HUDEP-2 (cell line): ENCODE data around the gene ARRB2.
"Not testable (repeated sequence)": the region's sequence is repeated elsewhere in the genome, so short reads cannot be mapped to it uniquely, and the experiment has no call there.

Experiments
- DNase-seq, 76 experiments: peaks; one replicate each; lab custom pipeline; 2025; ENCODE audit not compliant: unreplicated experiment in 76 of 76; lab: John Stamatoyannopoulos, UW

ARRB2 gene

GRCh38 chr17:4699401-4700056 is 10.9 kb upstream of the ARRB2 start:
- not testable (repeated sequence) for DNase-seq

GRCh38 chr17:4701116-4701515 is 9.3 kb upstream of the ARRB2 start:
- DNase-seq, result no peak

GRCh38 chr17:4703330-4703691 is 7.1 kb upstream of the ARRB2 start:
- no peak for DNase-seq

- not testable (repeated sequence) for DNase-seq
Measured at GRCh38 chr17:4704574-4704907, 5.9 kb upstream of the ARRB2 start.

- no peak for DNase-seq
Measured at GRCh38 chr17:4704991-4705390, 5.4 kb upstream of the ARRB2 start.

GRCh38 chr17:4706121-4706520 is 4.3 kb upstream of the ARRB2 start:
- DNase-seq, result no peak

DNA sequence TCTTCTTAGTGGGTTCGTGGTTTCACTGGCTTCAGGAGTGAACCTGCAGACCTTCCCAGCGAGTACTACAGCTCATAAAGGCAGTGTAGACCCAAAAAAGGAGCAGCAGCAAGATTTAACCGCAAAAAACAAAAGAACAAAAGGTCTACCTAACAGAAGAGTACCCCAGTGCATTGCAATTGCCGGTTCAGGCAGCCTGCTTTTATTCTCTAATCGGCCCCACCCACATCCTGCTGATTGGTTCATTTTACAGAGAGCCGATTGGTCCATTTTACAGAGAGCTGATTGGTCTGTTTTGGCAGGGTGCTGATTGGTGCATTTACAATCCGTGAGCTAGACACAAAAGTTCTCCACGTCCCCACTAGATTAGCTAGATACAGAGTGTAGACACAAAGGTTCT is 2.0 kb upstream of the ARRB2 start:
- DNase-seq, result peak in 45 of 76 experiments; percentile 8 to 65 (median 29)

DNA sequence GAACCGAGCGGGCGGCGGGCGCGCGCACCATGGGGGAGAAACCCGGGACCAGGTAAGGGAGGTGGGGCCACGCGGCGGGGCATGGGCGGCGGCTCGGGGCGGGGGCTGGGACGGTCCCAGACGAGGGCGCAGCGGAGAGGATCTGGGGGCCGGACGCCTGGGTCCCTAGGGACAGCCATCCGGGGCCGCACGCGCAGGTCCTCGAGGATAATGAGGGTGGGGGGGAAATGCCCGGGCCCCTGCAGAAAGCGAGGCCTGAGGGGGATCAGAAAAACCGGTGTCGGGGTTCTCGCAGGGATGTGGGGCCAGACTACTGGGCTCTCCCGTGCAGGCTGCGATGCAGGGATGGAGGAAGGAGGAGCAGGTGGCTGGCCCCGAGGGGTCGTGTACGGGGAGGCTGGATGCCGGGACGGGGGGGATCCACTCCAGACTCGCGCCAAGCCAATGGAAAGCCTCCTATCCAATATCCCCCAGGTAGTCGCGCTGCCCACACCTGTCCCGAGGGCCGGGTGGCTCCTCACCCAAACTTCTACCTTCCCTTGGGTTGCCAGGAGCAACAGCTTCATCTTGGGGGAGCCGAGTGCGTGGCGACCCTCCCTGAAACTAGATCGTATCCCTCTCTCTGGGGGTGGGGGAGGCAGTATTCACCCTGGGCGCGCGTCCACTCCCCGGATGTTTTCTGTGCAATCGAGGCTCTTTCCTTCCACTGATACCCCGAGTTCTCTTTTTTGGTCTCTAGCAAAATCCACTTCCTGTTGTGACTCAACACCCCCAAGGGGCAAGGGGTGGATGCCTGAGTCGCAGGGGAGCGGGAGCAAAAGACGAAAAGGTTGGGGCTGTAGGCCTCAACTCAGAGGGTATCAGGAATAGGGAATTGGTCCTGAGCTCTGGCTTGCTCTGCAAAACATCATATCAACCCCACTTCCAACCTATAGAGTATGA is 532 bp downstream of the ARRB2 start:
- DNase-seq, result peak in 1 of 76 experiments; percentile 7

GRCh38 chr17:4711661-4712181 is 1.3 kb downstream of the ARRB2 start:
- peak in 1 of 76 experiments; percentile 14 for DNase-seq

DNA sequence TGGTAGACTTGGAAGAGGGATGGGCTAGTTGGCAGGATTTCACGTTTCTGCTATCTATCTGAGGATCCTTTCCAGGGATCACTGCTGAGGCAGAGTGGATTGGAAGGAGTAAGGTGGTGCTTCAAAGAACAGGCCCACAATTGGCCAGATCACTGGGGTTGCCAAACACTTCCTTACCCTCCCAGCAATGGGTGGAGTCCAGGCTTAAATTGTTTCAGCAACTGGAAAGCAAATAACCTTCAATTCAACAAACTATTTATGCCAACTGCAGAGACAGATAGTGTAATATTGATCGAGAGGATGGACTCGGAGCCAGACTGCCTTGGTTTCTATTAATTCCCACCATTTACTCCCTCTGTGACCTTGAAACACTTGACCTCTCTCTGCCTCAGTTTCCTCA is 2.1 kb downstream of the ARRB2 start:
- DNase-seq, result peak in 1 of 76 experiments; percentile 15

GRCh38 chr17:4714340-4715062 is 4.1 kb downstream of the ARRB2 start:
- DNase-seq, result not testable (repeated sequence)

DNA sequence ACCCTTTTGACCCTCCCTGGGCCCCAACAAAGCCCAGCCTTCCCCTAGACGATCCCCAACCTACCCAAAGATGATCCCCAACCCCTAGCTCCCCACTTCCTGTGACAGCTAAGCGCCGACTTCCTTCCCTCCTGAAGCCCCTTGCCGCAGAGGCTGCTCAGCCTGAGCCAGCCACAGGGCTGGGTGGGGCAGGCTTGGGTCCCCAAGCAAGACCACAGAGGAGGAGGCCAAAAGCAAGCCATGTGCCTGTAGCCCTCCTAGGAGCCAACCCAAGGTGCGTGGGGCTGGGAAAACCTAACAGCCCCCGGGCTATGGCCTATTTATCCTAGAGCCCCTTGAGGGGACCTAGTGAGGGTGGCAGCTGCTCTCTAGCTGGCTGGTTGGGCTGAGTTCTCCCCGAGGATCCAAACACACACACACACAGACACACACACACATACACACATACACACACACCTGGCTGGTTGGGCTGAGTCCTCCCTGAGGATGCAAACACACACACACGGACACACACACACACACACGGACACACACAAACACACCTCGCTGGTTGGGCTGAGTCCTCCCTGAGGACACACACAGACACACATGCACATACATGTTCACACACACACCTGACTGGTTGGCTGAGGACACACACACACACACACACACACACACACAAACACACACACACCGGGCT is 4.8 kb downstream of the ARRB2 start:
- DNase-seq, result no peak

- DNase-seq, result no peak
Measured at GRCh38 chr17:4716081-4716480, 5.6 kb downstream of the ARRB2 start.

DNA sequence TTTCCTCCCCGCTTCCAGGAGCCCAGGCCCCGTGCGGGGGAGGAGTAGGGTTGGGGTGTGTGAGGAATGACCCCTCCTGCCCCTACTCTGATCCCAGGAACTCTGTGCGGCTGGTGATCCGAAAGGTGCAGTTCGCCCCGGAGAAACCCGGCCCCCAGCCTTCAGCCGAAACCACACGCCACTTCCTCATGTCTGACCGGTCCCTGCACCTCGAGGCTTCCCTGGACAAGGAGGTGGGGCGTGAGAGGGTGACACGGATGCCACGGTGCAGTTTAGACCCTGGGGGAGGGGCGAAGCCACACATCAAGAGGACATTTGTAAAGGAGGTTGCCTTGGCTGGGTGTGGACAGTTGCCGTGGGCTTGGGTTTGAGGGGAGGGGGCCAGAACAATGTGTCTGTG is 7.4 kb downstream of the ARRB2 start:
- DNase-seq, result no peak

- DNase-seq, result no peak
Measured at GRCh38 chr17:4718276-4718675, 7.8 kb downstream of the ARRB2 start.

GRCh38 chr17:4719146-4719545 is 8.7 kb downstream of the ARRB2 start:
- DNase-seq, result peak in 1 of 76 experiments; percentile 10

- DNase-seq, result peak in 16 of 76 experiments; percentile 6 to 78 (median 54)
Measured at GRCh38 chr17:4719684-4720221, 9.3 kb downstream of the ARRB2 start.

- no peak for DNase-seq
Measured at GRCh38 chr17:4720787-4721186, 10.4 kb downstream of the ARRB2 start.

DNA sequence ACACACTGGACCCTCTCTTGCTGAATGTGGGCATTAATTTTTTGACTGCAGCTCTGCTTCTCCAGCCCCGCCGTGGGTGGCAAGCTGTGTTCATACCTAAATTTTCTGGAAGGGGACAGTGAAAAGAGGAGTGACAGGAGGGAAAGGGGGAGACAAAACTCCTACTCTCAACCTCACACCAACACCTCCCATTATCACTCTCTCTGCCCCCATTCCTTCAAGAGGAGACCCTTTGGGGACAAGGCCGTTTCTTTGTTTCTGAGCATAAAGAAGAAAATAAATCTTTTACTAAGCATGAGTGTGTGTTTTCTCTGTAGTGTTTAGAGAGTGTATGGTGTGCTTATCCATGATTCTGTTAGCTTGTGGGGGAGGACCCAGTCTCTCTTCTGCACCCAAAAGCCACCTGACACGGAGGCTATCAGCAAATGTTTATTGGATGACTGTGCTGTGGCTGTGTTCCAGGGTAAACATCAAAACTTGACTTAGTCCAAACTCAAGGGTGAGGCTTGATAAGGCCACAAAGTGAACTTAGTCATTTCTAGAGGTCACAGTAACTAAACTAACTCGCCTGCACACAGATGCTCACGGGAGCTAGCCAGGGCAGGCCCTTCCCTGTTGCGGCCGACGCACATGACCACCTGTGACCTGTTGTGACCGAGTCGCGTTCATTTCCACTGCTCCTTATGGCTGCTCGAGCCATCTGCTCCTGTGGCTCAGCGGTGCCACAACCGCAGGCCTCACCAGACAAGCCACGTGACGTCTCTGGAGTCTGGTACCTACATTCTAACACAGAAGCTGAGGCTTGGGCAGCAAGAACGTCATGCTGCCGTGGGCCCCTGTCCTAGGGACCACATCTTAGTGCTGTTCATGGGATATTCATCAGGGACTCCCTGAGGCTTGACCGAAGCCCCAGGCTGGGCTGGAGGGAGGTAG is 11.0 kb downstream of the ARRB2 start:
- peak in 73 of 76 experiments; percentile 22 to 93 (median 80) for DNase-seq
